Esophagus squamous epithelium (tissue), 5 donors: Measurements from ENCODE around the gene BCL2L1. TPM values are rescaled to one million over a fixed set of nuclear protein-coding genes. Genes with fewer than 3 reads are reported as not detected.

ENCODE experiments used
- DNase-seq: peaks from one replicate; lab custom pipeline; 2025; lab: John Stamatoyannopoulos, UW
- H3K27ac ChIP-seq, 4 donors: fragments of 200-600 bp; sonication (generic); one replicate each; pipeline ENCODE4 v1.5.1; 2016 to 2019; ENCODE audit warnings: mild to moderate bottlenecking in 1 of 4
- H3K27me3 ChIP-seq, 4 donors: fragments of 200-600 bp; sonication (generic); 1 replicate in 3 of 4; 2 replicates in 1 of 4; pipeline versions ENCODE4 v1.5.1 to v1.6.0; 2017 to 2021; ENCODE audit warnings: antibody characterized with exemption in 1 of 4
- H3K36me3 ChIP-seq, 3 donors: fragments of 200-600 bp; sonication (generic); one replicate each; pipeline ENCODE4 v1.5.1; 2016 to 2019
- H3K4me1 ChIP-seq, 3 donors: fragments of 200-600 bp; sonication (generic); one replicate each; pipeline ENCODE4 v1.5.1; 2017 to 2019
- H3K4me3 ChIP-seq, 4 donors: fragments of 200-600 bp; sonication (generic); 1 replicate in 3 of 4; 2 replicates in 1 of 4; pipeline ENCODE4 v1.5.1; 2016 to 2019; ENCODE audit warnings: mild to moderate bottlenecking in 2 of 4, moderate library complexity in 1 of 4
- H3K9me3 ChIP-seq, 3 donors: fragments of 200-600 bp; sonication (generic); one replicate each; pipeline ENCODE4 v1.5.1; 2016 to 2019
- POLR2A ChIP-seq, 4 donors: fragments of 450-650 bp; IDR thresholded peaks; one replicate each; pipeline ENCODE4 v1.6.1; 2017; ENCODE audit warnings: antibody characterized with exemption in 4 of 4, mild to moderate bottlenecking in 4 of 4, moderate library complexity in 3 of 4
- WGBS, 2 donors: methylation state at CpG; one replicate each; pipeline ENCODE4 v1.1.5; 2018; 5-methylcytosine and 5-hydroxymethylcytosine counted together
- intact Hi-C: fragments of 100-400 bp; cut with DNase I; formaldehyde crosslinking; loops from one replicate; pipeline ENCODE4 v1.15.0; 2022
- total RNA-seq, 4 donors: library from RNA; depleted of rRNA; stranded (reverse); fragments of >200 nt; gene quantifications; one replicate each; pipeline ENCODE4 v1.1.0, GENCODE V29; 2016
- TF ChIP-seq, protein P1 (sequence below), 6 experiments: fragments of 450-650 bp in 4 of 6; fragments of 200-600 bp in 2 of 6; sonication (generic) in 2 of 6; IDR thresholded peaks; one replicate each; pipeline ENCODE4 v1.5.1; 2016 to 2019; ENCODE audit warnings: antibody characterized with exemption in 6 of 6, mild to moderate bottlenecking in 4 of 6, moderate library complexity in 4 of 6
- donor health status: DM: yes; HTN: yes; CAD: no.

BCL2L1 gene
- total RNA-seq, 4 donors from 2014 or later: 65.4 to 105 (median 90.1) TPM

DNA sequence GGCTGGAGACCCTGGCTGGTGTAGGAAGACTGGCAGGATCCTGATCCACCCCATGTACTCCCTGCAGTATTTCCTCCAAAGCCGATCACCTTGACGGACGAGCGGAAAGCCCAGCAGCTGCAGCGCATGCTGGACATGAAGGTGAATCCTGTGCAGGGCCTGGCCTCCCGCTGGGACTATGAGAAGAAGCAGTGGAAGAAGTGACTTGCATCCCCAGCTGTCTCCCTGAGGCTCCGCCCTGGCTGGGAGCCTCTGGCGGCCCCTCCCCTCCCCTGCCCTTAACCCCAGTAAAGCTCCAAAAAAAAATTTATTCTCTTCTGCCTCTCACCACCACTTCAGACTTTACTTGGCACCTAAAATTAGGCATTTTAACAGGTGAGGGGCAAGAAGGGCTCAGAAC is 78.0 kb downstream of the BCL2L1 start:
- no peak for DNase-seq

DNA sequence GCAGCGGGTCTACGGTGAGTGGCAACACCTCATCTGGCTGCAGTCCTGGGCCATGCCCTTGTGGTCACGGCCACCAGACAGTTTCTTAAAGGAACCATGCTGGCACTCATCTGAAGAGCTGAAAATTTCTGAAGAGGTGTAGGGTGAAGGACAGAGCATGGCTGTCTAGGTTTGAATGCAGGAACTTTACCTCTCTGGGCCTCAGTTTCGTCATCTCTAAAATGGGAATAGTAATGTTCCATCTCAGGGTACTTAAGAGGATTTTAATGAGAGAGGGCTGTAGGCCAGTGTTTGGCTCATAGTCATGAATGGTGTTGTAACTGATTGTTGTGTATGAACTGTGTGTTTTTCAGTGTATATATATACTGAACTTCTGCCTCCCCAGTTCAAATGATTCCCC is 79.1 kb downstream of the BCL2L1 start:
- no peak for TF ChIP-seq POLR2A (IDR thresholded peaks at IDR 0.05)
- TF ChIP-seq, protein P1, sequence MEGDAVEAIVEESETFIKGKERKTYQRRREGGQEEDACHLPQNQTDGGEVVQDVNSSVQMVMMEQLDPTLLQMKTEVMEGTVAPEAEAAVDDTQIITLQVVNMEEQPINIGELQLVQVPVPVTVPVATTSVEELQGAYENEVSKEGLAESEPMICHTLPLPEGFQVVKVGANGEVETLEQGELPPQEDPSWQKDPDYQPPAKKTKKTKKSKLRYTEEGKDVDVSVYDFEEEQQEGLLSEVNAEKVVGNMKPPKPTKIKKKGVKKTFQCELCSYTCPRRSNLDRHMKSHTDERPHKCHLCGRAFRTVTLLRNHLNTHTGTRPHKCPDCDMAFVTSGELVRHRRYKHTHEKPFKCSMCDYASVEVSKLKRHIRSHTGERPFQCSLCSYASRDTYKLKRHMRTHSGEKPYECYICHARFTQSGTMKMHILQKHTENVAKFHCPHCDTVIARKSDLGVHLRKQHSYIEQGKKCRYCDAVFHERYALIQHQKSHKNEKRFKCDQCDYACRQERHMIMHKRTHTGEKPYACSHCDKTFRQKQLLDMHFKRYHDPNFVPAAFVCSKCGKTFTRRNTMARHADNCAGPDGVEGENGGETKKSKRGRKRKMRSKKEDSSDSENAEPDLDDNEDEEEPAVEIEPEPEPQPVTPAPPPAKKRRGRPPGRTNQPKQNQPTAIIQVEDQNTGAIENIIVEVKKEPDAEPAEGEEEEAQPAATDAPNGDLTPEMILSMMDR (IDR thresholded peaks at IDR 0.05): no peak
- no peak overlapping the region for H3K27ac ChIP-seq
- no peak for DNase-seq
- H3K27me3 ChIP-seq: peaks cover 0 to 14% (median 0%) of the 10 kb centered on the region in 4 donors
- H3K36me3 ChIP-seq: no peaks in the 10 kb centered on the region
- no peaks in the 10 kb centered on the region for H3K9me3 ChIP-seq
- no peaks in the 10 kb centered on the region for H3K4me1 ChIP-seq
- intact Hi-C loops: no loop called here
- 85 to 92% methylated on average over 1 to 4 of the region's 4 CpGs for WGBS, 2 donors
- no peak overlapping the region for H3K4me3 ChIP-seq

More for the DNA sequence above, 78.0 kb downstream of the BCL2L1 start:
- no peak overlapping the region for H3K4me3 ChIP-seq
- intact Hi-C loops: no loop called here
- TF ChIP-seq, protein P1 (IDR thresholded peaks at IDR 0.05): no peak
- TF ChIP-seq POLR2A (IDR thresholded peaks at IDR 0.05): no peak
- WGBS, 2 donors: 72 to 79% methylated on average over 6 to 8 of the region's 8 CpGs
- no peaks in the 10 kb centered on the region for H3K36me3 ChIP-seq
- H3K27me3 ChIP-seq: peaks cover 0 to 7% (median 0%) of the 10 kb centered on the region in 4 donors
- no peak overlapping the region for H3K27ac ChIP-seq
- no peaks in the 10 kb centered on the region for H3K4me1 ChIP-seq
- no peaks in the 10 kb centered on the region for H3K9me3 ChIP-seq

DNA sequence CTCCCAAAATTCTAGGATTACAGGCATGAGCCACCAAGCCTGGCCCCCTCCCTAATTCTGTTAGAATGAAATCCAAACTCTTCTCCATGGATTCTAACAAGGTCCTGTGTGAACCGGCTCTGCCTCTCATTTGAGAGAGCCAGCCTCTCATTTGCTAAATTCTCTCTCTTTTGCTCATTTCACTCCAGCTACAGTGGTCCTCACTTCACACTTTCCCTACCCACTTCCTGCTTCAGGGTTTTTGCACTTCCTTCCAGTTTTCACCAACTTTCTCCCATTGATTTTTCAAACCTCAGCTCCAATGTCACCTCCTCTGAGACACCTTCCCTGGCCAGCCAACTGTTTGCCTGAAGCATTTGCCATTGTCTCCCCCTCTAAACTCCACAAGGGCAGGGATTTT is 79.8 kb downstream of the BCL2L1 start:
- intact Hi-C loops: no loop called here
- DNase-seq: no peak
- Histone ChIP-seq H3K4me1 (peaks cover 0 to under 1% (median 0%) of the 10 kb centered on the region in 3 donors), H3K36me3 (no peaks in the 10 kb centered on the region), H3K27ac (no peak overlapping the region), H3K27me3 (peaks cover 0 to 21% (median 0%) of the 10 kb centered on the region in 4 donors), H3K4me3 (no peak overlapping the region), H3K9me3 (no peaks in the 10 kb centered on the region)
- TF ChIP-seq, protein P1 (IDR thresholded peaks at IDR 0.05): no peak
- no peak for TF ChIP-seq POLR2A (IDR thresholded peaks at IDR 0.05)
- WGBS, 2 donors: 67 to 88% methylated on average over 1 of the region's 1 CpG

DNA sequence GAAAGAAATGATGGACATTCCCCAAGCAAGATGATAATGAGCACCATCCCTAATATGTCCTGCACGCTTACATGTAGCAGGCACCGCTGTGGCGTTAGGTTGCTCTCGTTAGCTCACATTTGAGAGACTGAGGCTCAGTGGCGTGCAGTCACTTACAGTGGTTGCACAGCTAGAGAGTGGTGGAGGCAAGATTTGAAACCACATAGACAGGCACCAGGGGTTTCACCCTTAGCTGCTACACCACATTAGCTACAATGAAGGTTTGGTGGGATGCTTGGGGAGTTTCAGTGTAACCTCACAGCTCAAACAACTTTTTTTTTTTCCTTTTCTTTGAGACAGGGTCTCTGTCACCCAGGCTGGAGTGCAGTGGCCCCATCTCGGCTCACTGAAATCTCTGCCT is 81.3 kb downstream of the BCL2L1 start:
- H3K27me3 ChIP-seq: peaks cover 0 to 28% (median 0%) of the 10 kb centered on the region in 4 donors
- no peak overlapping the region for H3K4me3 ChIP-seq
- no peak overlapping the region for H3K27ac ChIP-seq
- 78 to 89% methylated on average over 5 to 6 of the region's 6 CpGs for WGBS, 2 donors
- no peaks in the 10 kb centered on the region for H3K9me3 ChIP-seq
- no peak for DNase-seq
- H3K4me1 ChIP-seq: peaks cover 0 to 5% (median 0%) of the 10 kb centered on the region in 3 donors
- TF ChIP-seq, protein P1 (IDR thresholded peaks at IDR 0.05): no peak
- no peak for TF ChIP-seq POLR2A (IDR thresholded peaks at IDR 0.05)
- H3K36me3 ChIP-seq: no peaks in the 10 kb centered on the region
- intact Hi-C loops: no loop called here

DNA sequence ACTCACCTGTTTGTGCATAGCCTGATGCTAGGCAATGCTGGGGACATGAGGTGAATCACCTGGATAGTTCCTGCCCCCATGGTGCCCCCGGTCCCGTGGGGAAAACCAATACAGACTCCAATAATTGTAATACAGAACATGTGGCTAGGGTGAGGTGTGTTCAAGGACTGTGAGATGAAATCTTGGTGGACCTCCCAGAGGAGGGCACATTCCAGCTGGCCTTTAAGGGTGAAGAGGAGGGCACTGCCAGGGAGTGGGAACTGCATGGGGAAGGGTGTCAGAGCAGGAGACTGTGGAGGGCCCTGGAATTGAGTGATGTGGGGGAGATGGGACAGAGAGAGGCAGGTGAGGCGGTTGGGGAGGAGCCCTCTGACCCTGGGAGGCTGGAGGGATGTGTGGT is 82.4 kb downstream of the BCL2L1 start:
- intact Hi-C loops: no loop called here
- no peak for DNase-seq
- no peaks in the 10 kb centered on the region for H3K9me3 ChIP-seq

More for the DNA sequence above, 82.4 kb downstream of the BCL2L1 start:
- Histone ChIP-seq H3K36me3 (no peaks in the 10 kb centered on the region), H3K27me3 (peaks cover 0 to 28% (median 0%) of the 10 kb centered on the region in 4 donors), H3K4me3 (no peak overlapping the region), H3K27ac (no peak overlapping the region), H3K4me1 (peaks cover 0 to 5% (median 0%) of the 10 kb centered on the region in 3 donors)
- WGBS, 2 donors: 40 to 64% methylated on average over 3 of the region's 3 CpGs
- no peak for TF ChIP-seq POLR2A (IDR thresholded peaks at IDR 0.05)
- TF ChIP-seq, protein P1 (IDR thresholded peaks at IDR 0.05): no peak
